Adrenal gland (tissue), 19 donors: ENCODE results near the gene CYP20A1. TPM values are rescaled to one million over a fixed set of nuclear protein-coding genes. Genes with fewer than 3 reads are reported as not detected.
"Not testable (repeated sequence)": the region's sequence is repeated elsewhere in the genome, so short reads cannot be mapped to it uniquely, and the experiment has no call there.

Source experiments
- DNase-seq, 7 donors: peaks; one replicate each; pipeline ENCODE4 v3.0.0-alpha.2; 2019 to 2020
- H3K27ac ChIP-seq, 5 donors: fragments of 200-600 bp; sonication (generic) in 4 of 5; 1 replicate in 3 of 5; 2 replicates in 2 of 5; pipeline versions ENCODE4 v1.5.1 to v1.8.0; 2016 to 2020; ENCODE audit warnings: mild to moderate bottlenecking in 1 of 5
- H3K27me3 ChIP-seq: fragments of 200-600 bp; 2 replicates; pipeline ENCODE4 v1.8.0; 2021
- H3K36me3 ChIP-seq, 2 donors: fragments of 200-600 bp; replicated peaks in 1 of 2; 1 replicate in 1 of 2; 2 replicates in 1 of 2; pipeline versions ENCODE4 v1.5.1 to v1.8.0; 2018 to 2022
- H3K4me1 ChIP-seq, 2 donors: fragments of 200-600 bp; replicated peaks in 1 of 2; 1 replicate in 1 of 2; 2 replicates in 1 of 2; pipeline versions ENCODE4 v1.5.1 to v1.8.0; 2018 to 2021
- H3K4me3 ChIP-seq, 4 donors: fragments of 200-600 bp; sonication (generic) in 3 of 4; one replicate each; pipeline ENCODE4 v1.5.1; 2016 to 2018
- H3K9me3 ChIP-seq, 3 donors: fragments of 200-600 bp; sonication (generic) in 1 of 3; replicated peaks in 1 of 3; 1 replicate in 2 of 3; 2 replicates in 1 of 3; pipeline versions ENCODE4 v1.5.1 to v1.8.0; 2016 to 2021
- CTCF ChIP-seq, 6 experiments: fragments of 450-650 bp in 4 of 6; fragments of 200-600 bp in 2 of 6; sonication (generic) in 1 of 6; IDR thresholded peaks; 1 replicate in 5 of 6; 2 replicates in 1 of 6; pipeline versions ENCODE4 v1.5.1 to v1.8.0; 2016 to 2021; ENCODE audit warnings: antibody characterized with exemption in 6 of 6, mild to moderate bottlenecking in 2 of 6, moderate library complexity in 1 of 6
- POLR2A ChIP-seq, 2 donors: fragments of 450-650 bp; IDR thresholded peaks; one replicate each; pipeline ENCODE4 v1.6.1; 2017; ENCODE audit warnings: antibody characterized with exemption in 2 of 2, mild to moderate bottlenecking in 2 of 2, moderate library complexity in 1 of 2
- WGBS, 4 donors: extraction: QIAGEN DNeasy Blood & Tissue Kit in 2 of 4; methylation state at CpG; one replicate each; pipeline versions ENCODE4 v1.1.5 to v1.1.7; 2013 to 2017; 5-methylcytosine and 5-hydroxymethylcytosine counted together
- intact Hi-C, 2 donors: fragments of 100-400 bp; cut with DNase I; formaldehyde crosslinking; loops; one replicate each; pipeline versions ENCODE4 v1.14.1 to v1.15.0; 2022 to 2023
- long read RNA-seq, 10 donors: library from polyadenylated mRNA in 3 of 10; unstranded in 2 of 10; stranded (forward) in 1 of 10; transcript quantifications; one replicate each; pipeline ENCODE4 v2.0.0 and lab custom pipeline, GENCODE V29; 2021 to 2026
- polyA plus RNA-seq, 3 donors: library from polyadenylated mRNA; stranded (reverse); fragments of 200-250 nt in 2 of 3; fragments of 350-450 nt in 1 of 3; fragmentation: Illumina TruSeq in 1 of 3; extraction: RNeasy Lipid Tissue Mini Kit (QIAGEN cat#74804) in 1 of 3; gene quantifications; one replicate each; pipeline ENCODE4 v1.2.3, GENCODE V29; 2013 to 2014
- total RNA-seq, 9 donors: library from RNA; depleted of rRNA in 4 of 9; stranded (reverse); fragments of >200 nt in 4 of 9; fragments of 120-200 nt in 1 of 9; fragmentation: NEBNext Ultra II Directional in 1 of 9; extraction: Animal tissue kit (Norgen Biotek cat#: 25700) in 1 of 9; gene quantifications; one replicate each; pipeline versions ENCODE4 v1.1.0 to v1.2.4, GENCODE V29; 2013 to 2023
- donor health status: healthy with polysubstance abuse.
- donor health status: Bipolar disorder and iron deficiency.
- donor health status: DM: yes; HTN: yes; CAD: no.
- donor health status: DM: no; HTN: no; CAD: no.
- donor health status: DM: no; HTN: no; CAD: no.
- donor health status: DM: yes; HTN: yes; CAD: no.

The CYP20A1 gene
- total RNA-seq, result 10 to 100 TPM; 25.9 to 70.9 (median 45.4) TPM
- 10 to 100 TPM; 10.9 to 22.9 (median 13.0) TPM for polyA plus RNA-seq
- long read RNA-seq, donor 1, partial matches to known transcripts, result 0 of 1 reads
- long read RNA-seq, donor 1, other reads (novel, unspliced or antisense), result 0 of 1 reads
- long read RNA-seq, donor 2, partial matches to known transcripts, result 8 of 11 reads
- long read RNA-seq, donor 2, other reads (novel, unspliced or antisense), result 0 of 11 reads
- long read RNA-seq, donor 3, partial matches to known transcripts, result 0 of 3 reads
- long read RNA-seq, donor 3, other reads (novel, unspliced or antisense), result 0 of 3 reads
- long read RNA-seq, donor 4, transcript CYP20A1-201 (13 exons, 1,949 nt), result major isoform, 30 of 88 reads
- long read RNA-seq, donor 4, transcript CYP20A1-207 (11 exons, 1,359 nt), result minor isoform, 7 of 88 reads
- long read RNA-seq, donor 4, partial matches to known transcripts, result 22 of 88 reads
- long read RNA-seq, donor 4, other reads (novel, unspliced or antisense), result 27 of 88 reads
- long read RNA-seq, donor 5, transcript CYP20A1-207 (11 exons, 1,359 nt), result minor isoform, 14 of 75 reads
- long read RNA-seq, donor 5, transcript CYP20A1-201 (13 exons, 1,949 nt), result major isoform, 35 of 75 reads
- long read RNA-seq, donor 5, partial matches to known transcripts, result 2 of 75 reads
- long read RNA-seq, donor 5, other reads (novel, unspliced or antisense), result 21 of 75 reads
- long read RNA-seq, donor 6, transcript CYP20A1-201 (13 exons, 1,949 nt), result major isoform, 10 of 29 reads
- long read RNA-seq, donor 6, partial matches to known transcripts, result 7 of 29 reads
- long read RNA-seq, donor 6, other reads (novel, unspliced or antisense), result 8 of 29 reads
- long read RNA-seq, donor 7, partial matches to known transcripts, result 0 of 1 reads
- long read RNA-seq, donor 7, other reads (novel, unspliced or antisense), result 0 of 1 reads
- long read RNA-seq, donor 8, partial matches to known transcripts, result 0 of 7 reads
- long read RNA-seq, donor 8, other reads (novel, unspliced or antisense), result 0 of 7 reads
- long read RNA-seq, donor 9, partial matches to known transcripts, result 0 of 4 reads
- long read RNA-seq, donor 9, other reads (novel, unspliced or antisense), result 0 of 4 reads
- long read RNA-seq, donor 10, partial matches to known transcripts, result 0 of 4 reads
- long read RNA-seq, donor 10, other reads (novel, unspliced or antisense), result 0 of 4 reads

GRCh38 chr2:203238704-203239526 is at the start of gene CYP20A1:
Gene CYP20A1 (plus strand): TSS chr2:203239018. CDS start chr2:203239063, 45 bp downstream.
- intact Hi-C loops, result loop anchor here in 1 of 2 donors (10.0 kb wide), 1 partner anchor 206 kb away; no protein-coding TSS in a partner anchor
- peaks cover 10 to 27% of the 10 kb centered on the region in 2 donors for H3K4me1 ChIP-seq
- TF ChIP-seq CTCF (IDR thresholded peaks at IDR 0.05) (peak in 5 of 6 experiments; percentile 28 to 46 (median 33)), POLR2A (IDR thresholded peaks at IDR 0.05) (peak; percentile 60 to 92)

GRCh38 chr2:203190547-203190946 is 48.3 kb upstream of the CYP20A1 start:
- H3K9me3 ChIP-seq, H3K4me3 ChIP-seq, H3K4me1 ChIP-seq, H3K27me3 ChIP-seq, DNase-seq, intact Hi-C loops, H3K27ac ChIP-seq: not testable (repeated sequence)
- H3K36me3 ChIP-seq, result peaks cover 0 to 14% of the 10 kb centered on the region in 2 donors
- 95 to 98% (median 97%) methylated on average over 13 to 17 of the region's 17 CpGs for WGBS, 4 donors

More at GRCh38 chr2:203238704-203239526, at the start of gene CYP20A1:
- DNase-seq, result peak; percentile 96 to 98 (median 97)
- Histone ChIP-seq H3K4me3 (peak within 1 kb of the TSS; percentile 59 to 74 (median 72)), H3K36me3 (peaks cover 0 to 8% of the 10 kb centered on the region in 2 donors), H3K27me3 (no peaks in the 10 kb centered on the region), H3K27ac (peak within 1 kb of the TSS; percentile 93 to 98 (median 94)), H3K9me3 (no peaks in the 10 kb centered on the region)
- 0% methylated on average over 16 to 80 of the region's 80 CpGs for WGBS, 4 donors

- H3K27me3 ChIP-seq, DNase-seq, intact Hi-C loops, H3K4me1 ChIP-seq, H3K4me3 ChIP-seq, H3K27ac ChIP-seq, H3K9me3 ChIP-seq: not testable (repeated sequence)
- H3K36me3 ChIP-seq, result peaks cover 0 to 14% of the 10 kb centered on the region in 2 donors
- WGBS, 4 donors, result 91 to 100% (median 96%) methylated on average over 3 to 6 of the region's 6 CpGs
Measured at GRCh38 chr2:203191026-203191425, 47.8 kb upstream of the CYP20A1 start.

GRCh38 chr2:203191961-203192360 is 46.9 kb upstream of the CYP20A1 start:
- no peak overlapping the region for H3K27ac ChIP-seq
- H3K9me3 ChIP-seq, result no peaks in the 10 kb centered on the region
- no peaks in the 10 kb centered on the region for H3K4me1 ChIP-seq
- H3K36me3 ChIP-seq, result peaks cover 0 to 14% of the 10 kb centered on the region in 2 donors
- no peak overlapping the region for H3K4me3 ChIP-seq
- no peaks in the 10 kb centered on the region for H3K27me3 ChIP-seq
- WGBS, 4 donors, result 89 to 94% (median 91%) methylated on average over 3 of the region's 3 CpGs
- TF ChIP-seq CTCF (IDR thresholded peaks at IDR 0.05) (no peak), POLR2A (IDR thresholded peaks at IDR 0.05) (no peak)
- intact Hi-C loops, result no loop called here
- DNase-seq, result no peak
